K562 (cell line): ENCODE data around the gene IRF4. TPM values are rescaled to one million over a fixed set of nuclear protein-coding genes. Genes with fewer than 3 reads are reported as not detected.
A peak's percentile ranks its signal among the peaks of the same experiment; 100 is the strongest.

Experiments
- ATAC-seq: fragments of 200-7000 bp; cut with Tn5 transposase; 3 replicates; pipeline ENCODE4 v1.9.1; 2020; ENCODE audit warnings: moderate library complexity
- BruUV-seq: library from RNA; stranded (reverse); fragments of 400-500 nt; replicated peaks from 2 replicates; lab custom pipeline; 2021; lab: Mats Ljungman, UMichigan
- CTCF ChIA-PET: fragments of 300-600 bp; formaldehyde crosslinking; extraction: SDS; loops from one replicate; lab custom pipeline; 2021; ENCODE audit warnings: low intra/inter-chr PET ratio; lab: Yijun Ruan, JAX
- POLR2A ChIA-PET: fragments of 300-600, 350-650 bp; sonication (Branson Sonifier 250); formaldehyde crosslinking; extraction: SDS; loops from one replicate; lab custom pipeline; 2021; ENCODE audit warnings: antibody characterized with exemption, inconsistent platforms; lab: Yijun Ruan, JAX
- DNase-seq, 4 experiments: peaks; one replicate each; pipeline versions ENCODE4 v3.0.0 to v3.0.0-alpha.2; 2011 to 2018; ENCODE audit warnings: low spot score in 3 of 4, mixed read lengths in 3 of 4; ENCODE audit errors: extremely low read depth in 1 of 4
- FAIRE-seq: peaks from 2 replicates; lab custom pipeline; 2011; peaks lifted over from hg19 to GRCh38; lab: Jason Lieb, UNC
- H2AFZ ChIP-seq: 2 replicates; pipeline ENCODE4 v1.6.0; 2011; ENCODE audit warnings: low read depth, low read length, control low read depth, inconsistent platforms
- H3K27ac ChIP-seq: fragments of 200-600 bp; 3 replicates; pipeline ENCODE4 v1.8.0; 2011; ENCODE audit warnings: low read depth, mild to moderate bottlenecking, control low read depth, inconsistent platforms, low read length, moderate library complexity, mixed read lengths; ENCODE audit errors: extremely low read depth
- H3K27me3 ChIP-seq, 2 experiments: fragments of 300-600 bp in 1 of 2; 2 replicates in 1 of 2; 3 replicates in 1 of 2; pipeline versions ENCODE4 v1.6.0 to v1.8.0; 2011; ENCODE audit warnings: inconsistent platforms in 2 of 2, low read length in 2 of 2, mild to moderate bottlenecking in 1 of 2, mixed read lengths in 1 of 2, moderate library complexity in 1 of 2; ENCODE audit not compliant: control insufficient read depth in 2 of 2, insufficient read depth in 2 of 2
- H3K36me3 ChIP-seq: fragments of 300-600 bp; 3 replicates; pipeline ENCODE4 v1.8.0; 2011; ENCODE audit warnings: mild to moderate bottlenecking, low read length, inconsistent platforms; ENCODE audit not compliant: control insufficient read depth, insufficient read depth
- H3K4me1 ChIP-seq, 2 experiments: fragments of 200-600 bp in 1 of 2; replicated peaks in 1 of 2; 2 replicates in 1 of 2; 3 replicates in 1 of 2; pipeline versions ENCODE4 v1.5.1 to v1.8.0; 2011; ENCODE audit warnings: inconsistent platforms in 2 of 2, low read length in 2 of 2, mild to moderate bottlenecking in 1 of 2, mixed read lengths in 1 of 2, moderate library complexity in 1 of 2; ENCODE audit not compliant: control insufficient read depth in 2 of 2, insufficient read depth in 2 of 2
- H3K4me2 ChIP-seq: 2 replicates; pipeline ENCODE4 v1.6.1; 2011; ENCODE audit warnings: low read length, control low read depth, inconsistent platforms, mixed read lengths; ENCODE audit not compliant: insufficient read depth
- H3K4me3 ChIP-seq: fragments of 200-600 bp; sonication (generic), shearing (Covaris generic); 2 replicates; pipeline ENCODE4 v1.5.1; 2016; ENCODE audit warnings: control low read depth, inconsistent platforms
- H3K79me2 ChIP-seq: fragments of 200-600 bp; 3 replicates; pipeline ENCODE4 v1.8.0; 2011; ENCODE audit warnings: low read length, inconsistent platforms; ENCODE audit not compliant: control insufficient read depth, insufficient read depth
- H3K9ac ChIP-seq, 2 experiments: 2 replicates each; pipeline versions ENCODE4 v1.6.0 to v1.6.1; 2011; ENCODE audit warnings: low read depth in 2 of 2, low read length in 2 of 2, control low read depth in 1 of 2, inconsistent platforms in 1 of 2, mild to moderate bottlenecking in 1 of 2, mixed read lengths in 1 of 2; ENCODE audit not compliant: insufficient read depth in 1 of 2
- H3K9me1 ChIP-seq: one replicate; pipeline ENCODE4 v1.6.0; 2011; ENCODE audit warnings: inconsistent platforms, mild to moderate bottlenecking, low read length, moderate library complexity; ENCODE audit not compliant: control insufficient read depth, insufficient read depth
- H3K9me3 ChIP-seq: replicated peaks from 2 replicates; pipeline ENCODE4 v1.5.1; 2011; ENCODE audit warnings: low read depth, low read length, inconsistent platforms; ENCODE audit not compliant: control insufficient read depth, insufficient read depth
- H4K20me1 ChIP-seq: replicated peaks from 2 replicates; pipeline ENCODE4 v1.6.1; 2011; ENCODE audit warnings: low read length, inconsistent platforms, mixed read lengths; ENCODE audit not compliant: control insufficient read depth, insufficient read depth
- CBX8 ChIP-seq: fragments of 200-600 bp; sonication (generic); IDR thresholded peaks from 2 replicates; pipeline ENCODE4 v1.6.1; 2012; ENCODE audit warnings: borderline replicate concordance, mixed run types, low read depth, mild to moderate bottlenecking, moderate library complexity, mixed read lengths, low read length, control low read depth, inconsistent platforms; ENCODE audit not compliant: poor library complexity, severe bottlenecking; ENCODE audit errors: extremely low read depth
- EZH2 ChIP-seq: IDR thresholded peaks from 2 replicates; pipeline ENCODE4 v1.6.1; 2012; ENCODE audit warnings: low read depth, mild to moderate bottlenecking, inconsistent platforms, low read length, borderline replicate concordance
- FOXK2 ChIP-seq, 2 experiments: fragments of 450-650 bp; IDR thresholded peaks in 1 of 2; conservative IDR thresholded peaks in 1 of 2; 2 replicates each; pipeline ENCODE4 v1.6.1; 2016; ENCODE audit warnings: low read depth in 2 of 2, mild to moderate bottlenecking in 1 of 2
- KLF16 ChIP-seq: IDR thresholded peaks from 2 replicates; pipeline ENCODE4 v1.6.1; 2016; ENCODE audit warnings: antibody characterized with exemption
- NEUROD1 ChIP-seq: fragments of 150-350 bp; IDR thresholded peaks from 2 replicates; pipeline ENCODE4 v1.6.1; 2014; ENCODE audit warnings: borderline replicate concordance, low read length, low read depth; ENCODE audit not compliant: partially characterized antibody
- ZNF3 ChIP-seq: fragments of 250-450 bp; sonication (Bioruptor Pico); IDR thresholded peaks from 2 replicates; pipeline ENCODE4 v1.5.0; 2021; ENCODE audit warnings: mild to moderate bottlenecking, moderate library complexity
- WGBS: fragments of 100-300 bp; shearing (Covaris generic); methylation state at CpG from one replicate; pipeline ENCODE4 v1.1.6; 2016; ENCODE audit warnings: low coverage, mixed read lengths; ENCODE audit not compliant: insufficient coverage; ENCODE audit errors: missing lambda C conversion rate; 5-methylcytosine and 5-hydroxymethylcytosine counted together
- in situ Hi-C: fragments of 300-500 bp; cut with MboI; formaldehyde crosslinking; loops from 4 replicates; pipeline ENCODE4 v1.15.0; 2018; ENCODE audit warnings: inconsistent platforms, mixed read lengths
- intact Hi-C: fragments of 100-400 bp; cut with micrococcal nuclease; formaldehyde crosslinking; loops from 2 replicates; pipeline ENCODE4 v1.14.2; 2022
- polyA plus RNA-seq, 8 experiments: library from polyadenylated mRNA; depleted of rRNA in 4 of 8; stranded (reverse) in 5 of 8; unstranded in 3 of 8; fragments of >200 nt; fragmentation: Nextera tagmentation in 2 of 8; fragmentation: Illumina TruSeq in 1 of 8; extraction: Ambion mirVana in 2 of 8; extraction: Trizol in 1 of 8; gene quantifications; 2 replicates each; pipeline versions ENCODE4 v1.2.1 to v1.2.3, GENCODE V29; 2011 to 2014; ENCODE audit warnings: inconsistent platforms in 1 of 8, missing spikeins in 1 of 8
- total RNA-seq, 7 experiments: library from RNA; depleted of rRNA in 6 of 7; stranded (reverse); fragments of >200 nt in 6 of 7; fragmentation: Illumina TruSeq in 2 of 7; extraction: Trizol in 2 of 7; gene quantifications; 2 replicates each; pipeline versions ENCODE4 v1.2.1 to v1.2.3, GENCODE V29; 2011 to 2021; ENCODE audit warnings: low replicate concordance in 1 of 7
- TF ChIP-seq, protein P1 (sequence below): fragments of 150-350 bp; conservative IDR thresholded peaks from 2 replicates; pipeline ENCODE4 v1.6.1; 2014; ENCODE audit warnings: low read length

The IRF4 gene
- total and polyA plus RNA-seq, 9 of the 15 experiments (the other 6 are each of a cell fraction or from before 2014, with no cell fraction given) = 0.05 to 0.33 (median 0.09) TPM; not detected in 6

GRCh38 chr6:361411-362132 is 30.0 kb upstream of the IRF4 start:
- Histone ChIP-seq H4K20me1 (no peaks in the 10 kb centered on the region; the same call in 1 of the 2 replicates), H3K36me3 (no peaks in the 10 kb centered on the region), H2AFZ (no peak overlapping the region), H3K9me3 (no peaks in the 10 kb centered on the region), H3K4me1 (0 out of 5 replicates have a peak, but pooled peaks cover 0 to 2% of the 10 kb centered on the region in 2 experiments), H3K4me3 (no peak overlapping the region), H3K27me3 (peaks cover 67 to 88% of the 10 kb centered on the region in 2 experiments), H3K9ac (no peak overlapping the region), H3K9me1 (no peaks in the 10 kb centered on the region), H3K27ac (no peak overlapping the region), H3K79me2 (no peaks in the 10 kb centered on the region), H3K4me2 (no peak overlapping the region)
- ATAC-seq = no peak
- in situ Hi-C loops (no loop called here), intact Hi-C loops (loop anchor here (5.0 kb wide), 1 partner anchor 144 kb away; no protein-coding TSS in a partner anchor)
- no TSS peak for BruUV-seq
- ChIA-PET CTCF (no interaction called here), POLR2A (interaction anchor here (0.9 to 1.3 kb wide), 3 partner anchors 10 to 49 kb away, joined by 3 read pairs; no protein-coding TSS in a partner anchor)
- TF ChIP-seq KLF16 = no peak
- TF ChIP-seq ZNF3 (CRISPR knock-in tag) = no peak
- TF ChIP-seq NEUROD1 = no peak
- TF ChIP-seq FOXK2 (conservative IDR thresholded peaks at IDR 0.05 in 1 of 2, IDR thresholded peaks at IDR 0.05 in 1 of 2; ENCODE audit: low read depth in 2 of 2) = no peak
- TF ChIP-seq, protein P1, sequence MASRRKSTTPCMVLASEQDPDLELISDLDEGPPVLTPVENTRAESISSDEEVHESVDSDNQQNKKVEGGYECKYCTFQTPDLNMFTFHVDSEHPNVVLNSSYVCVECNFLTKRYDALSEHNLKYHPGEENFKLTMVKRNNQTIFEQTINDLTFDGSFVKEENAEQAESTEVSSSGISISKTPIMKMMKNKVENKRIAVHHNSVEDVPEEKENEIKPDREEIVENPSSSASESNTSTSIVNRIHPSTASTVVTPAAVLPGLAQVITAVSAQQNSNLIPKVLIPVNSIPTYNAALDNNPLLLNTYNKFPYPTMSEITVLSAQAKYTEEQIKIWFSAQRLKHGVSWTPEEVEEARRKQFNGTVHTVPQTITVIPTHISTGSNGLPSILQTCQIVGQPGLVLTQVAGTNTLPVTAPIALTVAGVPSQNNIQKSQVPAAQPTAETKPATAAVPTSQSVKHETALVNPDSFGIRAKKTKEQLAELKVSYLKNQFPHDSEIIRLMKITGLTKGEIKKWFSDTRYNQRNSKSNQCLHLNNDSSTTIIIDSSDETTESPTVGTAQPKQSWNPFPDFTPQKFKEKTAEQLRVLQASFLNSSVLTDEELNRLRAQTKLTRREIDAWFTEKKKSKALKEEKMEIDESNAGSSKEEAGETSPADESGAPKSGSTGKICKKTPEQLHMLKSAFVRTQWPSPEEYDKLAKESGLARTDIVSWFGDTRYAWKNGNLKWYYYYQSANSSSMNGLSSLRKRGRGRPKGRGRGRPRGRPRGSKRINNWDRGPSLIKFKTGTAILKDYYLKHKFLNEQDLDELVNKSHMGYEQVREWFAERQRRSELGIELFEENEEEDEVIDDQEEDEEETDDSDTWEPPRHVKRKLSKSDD = no peak
- TF ChIP-seq EZH2 = 0 out of 2 replicates have a peak, but pooled peaks have one; percentile 58
- peak; percentile 27 for TF ChIP-seq CBX8
- 5% methylated on average over 16 of the region's 16 CpGs for WGBS
- DNase-seq = no peak
- no peak for FAIRE-seq
